ENCODE results near the gene DNAH8. TPM values are rescaled to one million over a fixed set of nuclear protein-coding genes. Genes with fewer than 3 reads are reported as not detected.

The DNAH8 gene
- total RNA-seq, 1 donor from 2014 or later = under 0.01 TPM

- no peak for DNase-seq
Measured at GRCh38 chr6:39053854-39054576, 338.9 kb downstream of the DNAH8 start.

DNA sequence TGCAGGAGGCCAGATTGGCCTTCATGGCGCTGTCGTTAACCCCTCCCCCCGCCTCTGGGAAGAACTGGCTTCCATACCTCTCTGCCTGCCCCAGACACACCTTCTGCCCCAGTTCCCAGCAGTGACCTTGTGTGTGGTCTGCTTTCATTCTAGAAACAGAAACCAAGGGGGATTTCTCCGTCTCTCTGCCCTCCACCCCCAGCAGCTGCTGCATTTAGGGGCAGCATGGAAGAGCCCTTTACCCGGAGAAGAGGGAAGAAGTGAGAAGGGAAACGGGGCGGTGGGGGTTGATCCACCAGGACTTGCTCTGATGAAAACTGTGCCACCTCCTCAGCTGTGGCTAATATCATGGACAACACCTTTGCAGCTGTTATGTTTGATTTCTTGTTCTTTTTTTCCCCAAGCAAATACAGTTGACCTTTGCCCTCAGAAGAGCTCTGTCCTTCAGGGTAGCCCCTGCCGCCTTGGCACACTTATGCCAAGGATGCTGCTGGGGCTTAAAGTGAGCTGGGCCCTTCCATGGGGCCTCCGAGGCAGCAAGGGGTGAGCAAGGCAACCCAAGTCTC, 339.5 kb downstream of the DNAH8 start:
- no peak for DNase-seq

GRCh38 chr6:39055661-39056060, 340.6 kb downstream of the DNAH8 start:
- DNase-seq = no peak

GRCh38 chr6:39056191-39056590, 341.1 kb downstream of the DNAH8 start:
- DNase-seq = no peak

- DNase-seq = no peak
Measured at GRCh38 chr6:39056681-39057080, 341.6 kb downstream of the DNAH8 start.

DNA sequence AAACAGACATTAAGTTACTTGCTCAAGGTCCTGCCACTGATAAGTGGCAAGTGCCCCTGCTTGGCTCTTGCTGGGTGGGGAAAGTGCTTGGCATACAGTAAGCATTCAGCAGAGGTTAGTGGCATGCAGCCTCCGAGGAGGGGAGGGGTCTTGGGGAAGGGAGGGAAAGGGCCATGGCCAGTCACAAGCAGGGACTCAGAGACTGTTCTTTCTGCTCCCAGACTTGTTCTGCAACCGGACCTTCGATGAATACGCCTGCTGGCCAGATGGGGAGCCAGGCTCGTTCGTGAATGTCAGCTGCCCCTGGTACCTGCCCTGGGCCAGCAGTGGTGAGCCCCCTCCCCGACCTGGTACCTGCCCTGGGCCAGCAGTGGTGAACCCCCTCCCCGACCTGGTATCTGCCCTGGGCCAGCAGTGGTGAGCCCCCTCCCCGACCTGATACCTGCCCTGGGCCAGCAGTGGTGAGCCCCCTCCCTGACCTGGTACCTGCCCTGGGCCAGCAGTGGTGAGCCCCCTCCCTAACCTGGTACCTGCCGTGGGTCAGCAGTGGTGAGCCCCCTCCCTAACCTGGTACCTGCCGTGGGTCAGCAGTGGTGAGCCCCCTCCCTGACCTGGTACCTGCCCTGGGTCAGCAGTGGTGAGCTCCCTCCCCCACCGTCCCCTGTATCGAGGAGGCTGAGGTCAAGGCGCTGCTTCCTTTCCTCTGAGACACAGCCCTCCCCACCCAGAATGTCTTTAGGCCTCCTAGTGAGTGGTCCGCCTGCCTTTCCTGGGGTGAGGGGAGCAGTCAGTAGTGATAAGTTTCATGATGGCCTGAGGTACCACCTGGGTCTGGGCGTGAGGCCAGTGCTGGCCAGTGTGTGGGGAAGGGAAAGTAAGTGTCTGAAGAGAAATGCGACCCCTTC, 342.4 kb downstream of the DNAH8 start:
- no peak for DNase-seq

- no peak for DNase-seq
Measured at GRCh38 chr6:39058471-39059147, 343.5 kb downstream of the DNAH8 start.

DNA sequence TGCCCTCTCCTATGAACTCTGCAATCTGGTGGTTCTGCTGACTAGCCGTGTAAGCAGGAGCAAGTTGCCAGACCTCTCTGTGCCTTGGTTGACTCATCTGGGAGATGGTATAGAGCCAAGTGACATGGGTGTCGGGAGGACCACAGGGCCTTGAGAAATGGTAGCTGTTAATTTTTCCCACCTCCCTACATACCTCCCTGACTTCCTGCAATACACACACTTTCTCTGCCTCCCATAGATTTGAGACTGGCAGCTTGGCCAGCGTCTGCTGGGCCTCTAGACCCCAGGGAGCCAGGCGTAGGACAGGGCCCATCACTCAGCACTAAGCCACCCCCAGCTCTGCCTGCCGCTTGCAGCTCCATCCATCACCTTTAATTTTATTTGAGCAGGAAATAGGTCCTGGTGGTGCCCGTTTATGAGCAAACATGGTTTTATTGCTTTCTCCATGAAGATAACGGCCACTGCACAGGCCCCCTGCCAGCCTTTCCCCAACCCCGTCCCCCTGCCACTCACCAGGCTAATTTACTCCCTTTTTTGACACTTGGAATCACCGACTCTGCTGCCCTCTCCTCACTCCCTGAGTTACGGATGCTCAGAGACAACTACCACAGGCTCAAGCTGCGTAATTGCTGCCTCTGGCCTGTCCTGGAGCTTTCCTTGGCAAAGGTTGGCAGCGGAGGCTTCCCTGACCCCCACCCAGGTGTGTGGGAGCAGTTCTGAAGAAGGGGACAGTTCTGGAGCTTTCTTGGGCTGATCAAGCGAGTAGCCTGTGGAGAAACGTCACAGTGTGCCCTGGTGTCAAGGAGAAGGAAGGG, 344.6 kb downstream of the DNAH8 start:
- no peak for DNase-seq

GRCh38 chr6:39060467-39061160, 345.5 kb downstream of the DNAH8 start:
- DNase-seq = no peak

- no peak for DNase-seq
Measured at GRCh38 chr6:39061182-39061581, 346.1 kb downstream of the DNAH8 start.

DNA sequence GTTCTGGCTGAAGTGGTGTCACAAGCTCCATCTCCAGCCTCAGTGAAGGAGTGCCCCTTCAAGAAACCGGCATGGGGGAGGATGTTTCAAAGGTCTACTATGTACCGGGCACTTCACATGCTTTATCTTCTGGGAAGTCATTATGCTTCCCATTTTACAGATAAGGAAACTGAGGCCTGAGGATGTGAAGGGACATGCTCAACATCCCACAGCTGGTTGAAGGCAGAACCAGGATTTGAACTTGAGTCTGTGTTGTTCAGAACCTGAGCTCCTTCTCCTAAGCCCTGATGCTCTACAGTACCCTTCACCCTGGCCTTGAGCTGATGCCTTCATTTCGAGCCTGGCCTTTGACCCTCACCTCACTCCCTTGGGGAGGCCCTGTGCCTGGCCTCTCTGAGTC, 346.5 kb downstream of the DNAH8 start:
- DNase-seq = no peak

GRCh38 chr6:39062014-39062740, 347.1 kb downstream of the DNAH8 start:
- no peak for DNase-seq

DNA sequence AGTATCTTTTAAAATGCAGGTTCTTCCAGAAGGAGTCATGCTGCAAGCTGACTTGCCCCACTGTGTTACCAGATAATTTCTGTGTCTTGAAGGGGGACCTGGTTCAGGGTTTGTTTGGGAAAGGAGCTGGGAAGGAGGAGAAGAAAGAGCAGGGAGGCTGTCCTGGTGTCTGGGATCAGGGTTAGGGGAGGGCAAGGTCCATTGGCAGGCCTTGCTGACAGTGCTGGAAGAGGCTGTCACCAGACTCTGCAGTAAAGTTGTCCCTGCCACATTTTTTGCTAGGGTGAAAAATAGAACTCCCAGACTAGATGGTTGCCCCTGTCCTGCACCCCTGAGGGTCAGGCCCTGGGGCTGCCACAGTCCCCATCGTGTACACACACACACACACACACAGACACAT, 348.4 kb downstream of the DNAH8 start:
- DNase-seq = no peak

GRCh38 chr6:39065561-39065960, 350.4 kb downstream of the DNAH8 start:
- DNase-seq = no peak

DNA sequence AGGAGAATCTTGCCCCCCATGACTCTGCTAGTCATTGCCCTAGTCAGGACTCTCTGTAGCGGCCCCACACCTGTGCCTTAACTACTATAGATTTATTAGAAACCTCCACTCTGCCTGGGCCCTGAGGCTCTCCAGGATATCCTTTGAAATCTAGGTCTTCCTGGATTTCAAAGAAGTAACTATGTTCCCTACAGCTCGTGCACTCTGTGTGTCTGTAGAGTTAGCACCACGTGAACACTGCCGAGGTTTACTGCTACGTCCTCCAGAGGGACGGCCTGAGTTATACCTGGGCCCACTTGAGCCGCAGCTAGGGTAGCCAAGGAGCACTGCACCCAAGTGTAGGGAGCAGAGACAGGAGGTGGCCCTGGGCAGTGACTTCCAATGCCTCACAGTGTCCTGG, 353.3 kb downstream of the DNAH8 start:
- DNase-seq = no peak

- DNase-seq = no peak
Measured at GRCh38 chr6:39072830-39073229, 357.7 kb downstream of the DNAH8 start.

GRCh38 chr6:39073471-39074355, 358.6 kb downstream of the DNAH8 start:
- DNase-seq = no peak

DNA sequence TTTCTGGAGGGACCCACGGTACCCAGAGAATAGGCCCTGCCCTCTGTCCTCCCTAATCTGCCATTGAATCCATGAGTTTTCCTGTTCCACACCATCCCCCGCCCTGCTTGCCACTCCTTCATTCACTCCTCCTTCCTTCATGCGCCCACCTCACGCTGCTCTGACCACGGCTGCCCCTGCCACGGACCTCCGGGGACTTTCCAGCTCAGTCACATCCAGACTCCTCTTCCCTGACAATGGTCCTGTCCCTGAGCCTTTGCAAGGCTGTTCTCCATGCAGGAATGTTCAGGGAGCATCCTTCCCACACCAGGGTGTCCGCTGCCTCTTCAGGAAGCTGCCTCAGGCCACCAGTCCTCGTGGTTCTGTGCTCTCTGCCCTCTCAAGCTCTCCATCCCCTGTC, 359.4 kb downstream of the DNAH8 start:
- DNase-seq = no peak

- no peak for DNase-seq
Measured at GRCh38 chr6:39075010-39075686, 360.0 kb downstream of the DNAH8 start.

All from occipital lobe (tissue), 2 donors.